GM10847 (cell line): Measurements from ENCODE around the gene AIFM1.

Experiments
- POLR2A ChIP-seq: IDR thresholded peaks from 2 replicates; pipeline ENCODE4 v1.6.1; 2011; ENCODE audit not compliant: insufficient read length; ENCODE audit errors: extremely low read depth

Gene AIFM1

GRCh38 chrX:130086447-130087206, 79.0 kb downstream of the AIFM1 start:
- peak; percentile 35 for TF ChIP-seq POLR2A

DNA sequence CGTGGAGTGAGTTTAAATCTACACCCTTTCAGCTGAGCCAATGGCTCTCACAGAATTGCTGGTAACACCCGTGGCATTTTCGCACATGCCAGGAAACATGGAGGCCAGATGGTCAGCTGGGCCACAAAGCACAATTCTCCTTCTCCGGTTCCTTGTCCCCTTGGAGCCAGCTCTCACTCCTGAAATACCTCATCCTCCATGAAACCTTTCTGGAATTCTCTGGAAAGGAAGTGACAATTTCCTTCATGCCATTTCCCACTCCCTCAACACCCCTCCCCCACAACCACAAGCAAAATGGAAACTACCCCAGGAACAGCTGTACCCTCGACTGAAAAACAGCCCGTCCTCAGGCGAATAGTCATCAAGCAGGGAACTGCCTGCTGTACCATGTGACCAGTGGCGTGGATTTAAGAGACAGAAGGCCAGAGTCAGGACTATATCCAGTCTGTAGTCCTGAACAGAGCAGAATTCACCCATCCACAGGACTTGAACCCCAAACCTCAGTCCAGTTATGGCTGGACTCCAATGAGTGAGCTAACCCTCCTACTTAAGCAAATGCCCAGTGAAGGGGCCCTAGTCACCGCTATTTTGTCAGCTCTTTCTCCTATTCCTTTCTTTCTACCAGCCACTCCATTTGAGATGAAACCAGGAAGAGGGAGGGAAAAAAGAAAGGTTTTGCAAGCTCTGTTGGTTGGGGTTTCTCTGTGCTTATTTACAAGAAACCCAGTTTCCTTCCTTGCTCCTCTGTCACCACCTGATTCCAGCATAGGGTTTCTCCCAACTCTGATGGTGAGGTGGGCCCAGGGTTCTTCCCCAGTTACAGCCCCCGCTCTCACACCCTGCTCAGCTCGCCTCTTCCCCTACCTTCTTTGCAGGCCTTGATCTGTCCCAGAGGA, 79.8 kb downstream of the AIFM1 start:
- no peak for TF ChIP-seq POLR2A

GRCh38 chrX:130084631-130085237, 80.9 kb downstream of the AIFM1 start:
- peak; percentile 6 for TF ChIP-seq POLR2A

GRCh38 chrX:130083656-130084382, 81.8 kb downstream of the AIFM1 start:
- TF ChIP-seq POLR2A, result peak; percentile 14

DNA sequence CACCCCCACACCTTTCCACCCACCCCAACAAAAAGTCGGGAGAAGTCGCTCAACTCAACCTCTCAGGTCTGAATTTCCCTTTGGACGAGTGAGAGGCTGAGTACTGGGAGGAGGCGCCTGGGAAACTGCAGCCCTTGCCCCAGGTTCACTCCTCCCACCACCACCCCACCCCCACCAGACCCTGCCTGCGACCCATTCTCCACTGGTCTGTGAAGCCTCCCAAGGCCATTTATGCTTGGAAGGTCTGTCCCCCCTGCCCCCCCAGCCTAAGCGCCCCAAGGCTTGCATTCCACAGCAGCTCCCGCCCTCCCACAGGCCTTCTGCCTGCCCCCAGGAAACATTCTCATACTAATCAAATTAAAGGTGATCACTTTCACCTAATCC, 82.5 kb downstream of the AIFM1 start:
- no peak for TF ChIP-seq POLR2A

DNA sequence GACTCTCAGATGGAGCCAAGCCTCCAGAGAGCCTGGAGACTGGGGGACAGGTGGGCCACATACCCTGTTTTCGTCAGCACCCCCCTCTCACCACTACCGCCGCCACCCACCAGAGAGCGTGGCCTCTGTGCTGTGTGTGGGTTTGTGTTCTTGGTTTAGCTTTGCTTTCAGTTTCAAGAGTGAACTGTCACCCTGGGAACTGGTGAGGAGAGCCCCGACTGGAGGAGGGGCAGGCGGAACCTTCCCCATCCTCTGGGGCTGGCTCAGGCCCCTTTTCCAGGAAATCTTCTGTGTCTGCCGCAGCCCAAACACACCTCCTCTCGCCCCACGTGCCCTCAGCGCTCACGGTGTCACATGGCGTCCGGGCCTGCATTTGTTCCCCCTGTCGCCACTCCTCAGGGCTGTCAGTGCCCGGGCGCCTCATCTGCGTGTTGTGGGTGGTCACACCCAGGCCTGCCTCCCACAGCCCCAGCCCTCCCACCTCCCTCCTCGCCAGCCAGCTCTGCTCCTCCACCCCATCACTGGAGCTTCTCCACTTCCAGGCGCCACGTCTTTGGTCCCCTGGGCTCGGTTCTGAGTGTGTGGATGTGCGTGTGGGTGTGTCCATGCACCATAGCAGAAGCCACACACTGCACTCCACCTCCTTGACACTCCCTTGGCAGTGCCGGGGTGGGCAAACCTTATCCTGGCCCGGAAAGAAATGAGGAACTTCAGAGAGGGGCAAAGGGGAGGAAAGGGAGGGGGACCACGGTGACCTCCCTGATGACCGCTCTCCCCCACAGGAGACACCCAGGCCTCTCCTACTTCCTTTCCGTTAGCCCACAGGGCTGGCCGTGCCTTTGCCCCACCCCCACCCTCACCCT, 83.2 kb downstream of the AIFM1 start:
- TF ChIP-seq POLR2A, result no peak

DNA sequence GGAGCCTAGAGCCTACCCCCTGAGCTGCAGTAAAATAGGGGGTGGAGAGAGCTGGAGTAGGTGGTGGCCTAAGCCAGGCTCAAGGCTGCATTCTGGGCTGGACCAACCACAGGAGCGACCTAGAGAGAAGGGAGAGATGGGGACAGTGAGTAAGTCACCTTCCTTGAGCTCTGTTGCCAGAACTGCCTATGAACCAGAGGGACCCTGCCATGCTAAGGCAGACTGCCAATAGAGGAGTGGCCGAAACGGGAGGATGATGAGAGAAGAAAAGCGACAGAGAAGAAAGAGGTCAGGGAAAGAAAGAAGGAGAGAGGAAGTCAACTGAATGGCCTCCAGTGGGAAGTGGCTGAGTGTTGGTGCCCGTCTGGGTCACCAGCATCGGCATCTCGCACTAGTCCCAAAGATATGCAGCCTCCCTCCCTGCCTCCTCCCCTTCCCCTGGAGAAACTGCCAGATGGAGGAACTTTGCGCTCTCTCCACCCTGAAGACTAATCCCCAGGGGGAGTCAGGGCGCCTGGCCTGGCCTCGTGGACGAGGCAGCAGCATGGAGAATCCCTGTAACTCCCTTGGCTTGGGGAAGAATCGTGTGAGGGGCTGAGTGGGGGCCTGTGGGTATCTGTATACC, 84.1 kb downstream of the AIFM1 start:
- TF ChIP-seq POLR2A, result no peak

DNA sequence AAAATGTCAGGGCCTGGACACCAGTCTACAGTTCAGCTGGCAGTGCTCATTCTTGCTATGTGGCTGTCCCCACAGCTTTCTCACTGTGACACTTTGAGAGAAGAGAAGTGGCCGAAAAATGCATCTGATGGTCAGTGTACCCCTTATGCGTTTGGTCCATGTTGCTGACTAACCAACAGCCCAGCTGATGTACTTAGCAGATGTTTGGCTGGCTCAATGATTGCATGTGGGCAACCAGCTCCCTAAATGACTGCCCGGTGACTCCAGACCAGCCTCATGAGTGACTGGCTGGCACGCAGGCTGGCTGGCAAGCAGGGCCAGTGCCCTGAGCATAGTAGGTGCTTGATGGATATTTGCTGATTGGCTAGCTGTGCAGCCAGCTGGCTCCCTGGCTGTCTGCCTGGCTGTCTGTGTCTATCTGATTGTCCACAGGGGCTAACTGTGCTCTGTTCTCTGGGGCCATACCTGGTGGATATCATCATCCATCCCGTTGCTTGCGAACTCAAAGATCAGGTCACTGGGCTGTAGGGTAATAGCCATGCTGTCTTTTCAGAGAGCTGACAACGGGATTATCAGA, 84.8 kb downstream of the AIFM1 start:
- TF ChIP-seq POLR2A, result no peak

DNA sequence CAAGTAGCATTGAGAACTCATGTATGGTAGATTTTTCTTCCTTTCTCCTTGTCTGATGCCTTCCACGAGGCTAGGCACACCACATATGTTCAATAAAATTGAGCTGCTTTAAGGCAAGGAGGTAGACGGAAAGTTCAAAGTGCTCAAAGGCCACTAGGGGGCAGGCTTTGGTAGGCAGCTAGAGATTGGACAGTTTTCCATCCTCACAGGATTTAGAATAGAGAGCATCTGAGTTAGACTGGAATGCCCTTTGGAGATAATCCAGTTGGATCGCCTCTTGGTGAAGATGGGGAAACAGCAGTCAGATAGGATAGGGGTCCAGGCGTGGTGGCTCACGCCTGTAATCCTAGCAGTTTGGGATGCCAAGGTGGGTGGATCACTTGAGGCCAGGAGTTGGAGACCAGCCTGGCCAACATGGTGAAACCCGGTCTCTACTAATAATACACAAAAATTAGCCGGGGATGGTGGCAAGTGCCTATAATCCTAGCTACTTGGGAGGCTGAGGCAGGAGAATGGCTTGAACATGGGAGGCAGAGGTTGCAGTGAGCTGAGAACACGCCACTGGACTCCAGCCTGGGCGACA, 85.7 kb downstream of the AIFM1 start:
- no peak for TF ChIP-seq POLR2A
